NCI-H510A (cell line): ENCODE data around the gene SMAD1.
"Not testable (repeated sequence)": the region's sequence is repeated elsewhere in the genome, so short reads cannot be mapped to it uniquely, and the experiment has no call there.

ENCODE experiments used
- DNase-seq: peaks from one replicate; lab custom pipeline; 2025; lab: John Stamatoyannopoulos, UW

Gene SMAD1

GRCh38 chr4:145564540-145564939 is 82.9 kb downstream of the SMAD1 start:
- DNase-seq, result no peak

GRCh38 chr4:145565328-145565727 is 83.7 kb downstream of the SMAD1 start:
- no peak for DNase-seq

GRCh38 chr4:145566086-145566708 is 84.5 kb downstream of the SMAD1 start:
- DNase-seq, result no peak

GRCh38 chr4:145566768-145567167 is 85.1 kb downstream of the SMAD1 start:
- DNase-seq, result no peak

GRCh38 chr4:145567516-145567915 is 85.9 kb downstream of the SMAD1 start:
- no peak for DNase-seq

GRCh38 chr4:145574546-145574945 is 92.9 kb downstream of the SMAD1 start:
- not testable (repeated sequence) for DNase-seq

GRCh38 chr4:145580906-145581305 is 99.3 kb downstream of the SMAD1 start:
- no peak for DNase-seq

- DNase-seq, result no peak
Measured at GRCh38 chr4:145583191-145584055, 101.8 kb downstream of the SMAD1 start.

GRCh38 chr4:145587088-145587754 is 105.6 kb downstream of the SMAD1 start:
- DNase-seq, result no peak

- DNase-seq, result not testable (repeated sequence)
Measured at GRCh38 chr4:145589381-145589780, 107.7 kb downstream of the SMAD1 start.

- DNase-seq, result no peak
Measured at GRCh38 chr4:145589916-145590702, 108.5 kb downstream of the SMAD1 start.

- no peak for DNase-seq
Measured at GRCh38 chr4:145602129-145602760, 120.6 kb downstream of the SMAD1 start.

GRCh38 chr4:145605941-145606340 is 124.3 kb downstream of the SMAD1 start:
- DNase-seq, result no peak
